NCI-H524 (cell line): ENCODE measurements around the gene SYS1.

Experiments
- DNase-seq, 2 experiments: peaks; one replicate each; lab custom pipeline; 2025; lab: John Stamatoyannopoulos, UW

The SYS1 gene

GRCh38 chr20:45362804-45363610 lies at the start of gene SYS1:
SYS1 (plus strand) TSS chr20:45363156; CDS start chr20:45363532, 376 bp downstream.
- DNase-seq: peak; percentile 98

DNA sequence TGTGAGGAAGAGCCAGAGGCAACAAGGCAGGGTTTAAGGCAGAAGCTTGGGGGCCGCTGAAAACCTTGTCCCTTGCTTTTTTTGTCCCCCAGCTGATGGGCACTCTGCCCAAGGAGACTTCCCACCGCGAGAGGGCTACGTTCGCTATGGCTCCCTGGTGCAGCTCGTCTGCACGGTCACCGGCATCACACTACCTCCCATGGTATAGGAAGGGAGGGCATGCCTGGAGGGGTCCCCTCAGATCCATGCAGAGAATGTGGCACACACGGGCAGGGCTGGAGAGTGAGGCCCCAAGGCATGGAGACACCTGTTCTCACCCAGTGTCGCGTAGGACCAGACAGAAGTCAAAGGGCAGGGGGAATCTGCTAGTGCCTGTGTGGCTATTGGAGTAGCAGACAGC lies 49.0 kb upstream of the SYS1 start:
- DNase-seq: no peak

- DNase-seq: no peak
These were observed 47.3 kb upstream of the SYS1 start for GRCh38 chr20:45315672-45316071.

- DNase-seq: no peak
These were observed 46.5 kb upstream of the SYS1 start for GRCh38 chr20:45316150-45317080.

DNA sequence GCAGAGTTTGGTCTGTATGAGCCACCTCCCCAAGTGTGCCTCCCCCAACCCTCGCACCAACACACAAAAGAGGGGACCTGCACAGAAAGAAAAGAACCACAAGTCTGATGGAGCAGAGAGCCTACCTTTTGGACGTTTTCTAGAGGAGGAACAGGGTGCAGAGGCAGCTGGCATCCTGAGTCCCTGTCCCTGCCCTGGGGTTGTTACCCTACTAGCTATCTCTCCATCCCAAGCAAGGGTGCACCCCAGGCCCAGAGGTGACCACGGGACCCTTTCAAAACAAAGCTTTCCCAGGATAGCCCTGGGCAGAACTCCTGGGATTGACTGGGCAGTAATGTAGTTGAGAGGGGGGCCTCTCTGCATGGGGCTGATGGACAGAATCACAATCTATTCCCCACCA lies 45.1 kb upstream of the SYS1 start:
- no peak for DNase-seq

DNA sequence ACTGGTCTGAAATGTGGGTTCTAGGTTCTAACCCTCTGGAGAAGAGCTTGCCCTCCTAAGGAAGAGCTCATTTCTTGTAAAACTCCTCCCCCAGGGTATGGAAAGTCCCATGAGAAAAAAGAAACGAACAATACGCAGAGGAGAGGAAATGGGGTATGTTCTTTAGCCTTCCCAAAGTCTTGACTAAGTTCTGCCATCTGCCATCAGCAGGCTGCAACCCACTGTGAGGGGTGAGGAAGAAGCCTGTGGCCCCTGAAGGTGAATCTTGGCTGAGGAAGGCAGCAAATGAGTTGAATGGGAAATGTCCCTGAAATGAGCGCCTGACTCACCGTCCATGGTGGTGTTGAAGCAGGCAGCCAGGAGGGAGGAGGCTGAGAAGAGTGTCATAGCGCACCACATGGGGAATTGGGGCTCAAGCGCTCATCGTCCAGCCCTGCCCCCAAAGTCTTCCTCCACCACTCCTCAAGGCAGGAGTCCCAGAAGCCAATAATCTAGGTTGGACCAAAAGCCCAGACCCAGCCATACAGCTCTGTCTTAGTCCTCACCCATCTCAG lies 44.5 kb upstream of the SYS1 start:
- no peak for DNase-seq

GRCh38 chr20:45318948-45319347 lies 44.0 kb upstream of the SYS1 start:
- no peak for DNase-seq

DNA sequence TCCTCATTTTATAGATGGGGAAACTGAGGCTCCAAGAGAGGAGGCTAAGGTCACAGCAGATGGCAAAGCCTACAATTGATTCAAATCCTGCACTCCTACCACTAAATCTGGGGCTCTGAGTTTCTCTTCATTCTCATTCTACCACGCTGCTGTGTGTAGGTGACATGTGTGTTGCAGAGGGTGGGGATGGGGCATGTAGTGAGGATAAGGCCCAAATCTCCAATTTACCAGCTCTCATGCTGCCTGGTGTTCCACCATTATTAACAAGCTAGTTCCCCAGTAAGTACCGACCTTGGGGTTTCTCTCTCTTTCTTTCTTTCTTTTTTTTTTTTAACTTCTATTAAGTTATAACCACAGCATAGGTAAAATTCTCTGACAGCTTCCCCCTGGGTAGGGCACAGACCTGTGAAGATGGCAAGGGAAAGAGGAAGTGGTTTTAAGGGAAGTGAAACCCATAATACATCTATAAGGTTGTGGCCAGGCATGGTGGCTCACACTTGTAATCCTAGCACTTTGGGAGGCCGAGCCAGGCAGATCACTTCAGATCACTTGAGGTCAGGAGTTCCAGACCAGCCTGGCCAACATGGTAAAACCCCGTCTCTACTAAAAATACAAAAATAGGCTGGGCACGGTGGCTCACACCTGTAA lies 41.9 kb upstream of the SYS1 start:
- no peak for DNase-seq

DNA sequence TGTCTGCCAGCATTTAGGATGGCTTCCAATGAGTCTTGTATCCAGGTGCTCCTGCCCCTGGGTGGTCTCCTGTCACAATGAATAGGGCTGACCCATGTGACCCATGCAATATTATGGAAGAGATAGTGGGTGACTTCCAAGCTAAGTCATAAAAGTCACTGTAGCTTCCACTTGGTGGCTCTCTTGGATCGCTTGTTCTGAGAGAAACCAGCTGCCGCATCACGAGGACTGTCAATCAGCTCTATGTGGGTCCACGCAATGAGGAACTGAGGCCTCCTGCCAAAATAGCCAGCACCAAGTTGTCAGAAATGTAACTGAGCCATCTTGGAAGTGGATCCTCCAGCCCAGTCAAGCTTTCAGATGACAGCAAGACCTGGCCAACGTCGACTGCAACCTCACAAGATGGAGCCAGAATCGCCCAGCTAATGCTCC lies 40.0 kb upstream of the SYS1 start:
- peak; percentile 50 to 68 for DNase-seq

DNA sequence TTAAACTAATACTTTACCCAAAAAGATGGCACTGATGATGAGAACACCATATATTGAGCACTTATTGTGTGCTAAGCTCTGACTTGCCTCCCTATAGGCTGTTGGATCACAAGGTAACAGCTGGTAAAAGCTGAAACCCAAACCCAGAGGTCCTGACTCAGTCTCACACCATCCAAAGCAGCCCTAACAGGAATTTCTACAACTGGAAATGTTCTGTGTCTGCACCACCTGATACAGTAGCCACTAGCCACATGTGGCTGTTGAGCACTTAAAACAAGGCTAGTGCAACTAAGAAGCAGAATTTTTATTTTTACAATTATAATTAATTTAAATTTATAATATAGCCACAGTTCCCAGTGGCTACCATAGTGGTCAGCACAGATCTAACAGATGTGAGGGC lies 39.2 kb upstream of the SYS1 start:
- no peak for DNase-seq

DNA sequence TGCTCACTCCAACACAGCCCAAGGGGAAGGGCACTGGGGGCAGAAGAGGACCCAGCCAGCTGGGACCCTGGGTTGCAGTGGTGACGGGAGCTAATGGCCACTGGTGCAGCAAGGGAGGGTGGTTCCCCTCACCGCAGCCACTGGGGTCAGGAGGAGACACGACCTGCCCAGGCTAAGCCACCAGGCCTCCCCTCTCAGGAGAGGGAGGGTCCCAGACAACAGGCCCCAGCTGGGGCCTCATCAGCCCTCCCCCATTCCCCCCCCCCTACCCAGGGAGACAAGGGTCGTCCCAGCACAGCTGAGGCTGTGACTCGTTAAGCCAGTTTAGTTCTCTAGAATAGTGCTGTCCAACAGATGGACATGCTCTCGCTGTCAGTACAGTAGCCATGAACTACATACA lies 37.6 kb upstream of the SYS1 start:
- peak in 1 of 2 experiments; percentile 36 for DNase-seq

GRCh38 chr20:45328451-45328850 lies 34.5 kb upstream of the SYS1 start:
- DNase-seq: peak; percentile 66 to 89

GRCh38 chr20:45329497-45330319 lies 33.2 kb upstream of the SYS1 start:
- DNase-seq: no peak

DNA sequence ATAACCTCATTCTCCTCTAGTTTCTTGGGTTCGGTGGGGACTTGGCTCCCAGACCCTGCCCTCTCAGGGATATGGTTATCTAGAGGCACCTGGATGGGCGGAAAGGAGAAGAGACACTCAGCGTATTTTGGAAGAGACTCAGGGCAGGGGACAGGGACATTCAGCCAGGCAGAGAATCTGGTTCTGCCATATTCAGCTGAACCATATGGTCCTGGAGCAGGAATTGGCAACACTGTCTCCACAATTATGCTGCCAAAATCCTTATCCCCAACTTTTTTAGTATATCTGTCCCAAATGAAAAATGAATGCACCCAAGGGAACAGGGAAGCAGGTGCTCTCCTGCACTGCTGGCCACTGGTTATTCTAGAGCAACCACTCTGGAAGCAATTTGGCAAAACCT lies 32.5 kb upstream of the SYS1 start:
- no peak for DNase-seq

- no peak for DNase-seq
These were observed 26.2 kb upstream of the SYS1 start for GRCh38 chr20:45336530-45337366.

DNA sequence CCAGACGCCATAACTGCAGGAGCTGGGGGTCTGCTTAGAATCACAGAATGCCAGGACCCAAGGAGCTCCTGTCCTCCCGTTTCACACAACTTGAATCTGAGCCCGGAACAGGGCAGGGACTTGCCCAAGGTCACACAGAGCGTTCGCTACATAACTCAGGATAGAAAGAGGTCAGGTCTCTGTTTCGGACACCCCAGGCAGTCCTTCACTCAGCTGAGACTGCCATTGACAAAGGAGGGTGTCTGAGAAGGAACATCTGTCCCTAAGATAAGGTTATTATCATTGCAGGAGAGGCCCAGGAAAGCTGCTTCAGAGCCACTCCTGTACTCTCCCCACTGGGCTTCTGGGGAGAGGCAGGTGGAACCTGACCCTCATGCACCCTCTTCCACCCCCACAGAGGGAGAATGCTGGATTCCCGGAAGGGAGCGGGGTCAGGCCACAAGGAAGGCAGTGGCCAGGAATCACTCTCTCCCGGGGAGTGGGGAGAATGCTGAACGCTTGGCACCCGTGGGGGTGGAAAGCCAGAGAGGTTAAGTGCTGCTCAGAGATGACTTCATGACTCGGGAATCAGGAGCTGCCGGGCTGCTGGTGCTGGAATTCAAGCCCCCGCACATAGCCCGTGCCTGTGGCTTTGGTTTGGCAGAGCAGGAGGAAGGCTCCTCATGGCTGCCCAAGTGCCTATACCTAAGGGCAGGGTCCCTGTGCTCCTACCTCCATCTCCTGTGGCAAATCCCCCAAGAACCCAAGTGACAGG lies 25.4 kb upstream of the SYS1 start:
- DNase-seq: no peak

GRCh38 chr20:45338121-45339030 lies 24.6 kb upstream of the SYS1 start:
- DNase-seq: no peak

- DNase-seq: no peak
These were observed 23.9 kb upstream of the SYS1 start for GRCh38 chr20:45339084-45339483.
